ENCODE measurements around the gene CCDC183. TPM values are rescaled to one million over a fixed set of nuclear protein-coding genes. Genes with fewer than 3 reads are reported as not detected.
"Not testable (repeated sequence)": the region's sequence is repeated elsewhere in the genome, so short reads cannot be mapped to it uniquely, and the experiment has no call there.

CCDC183 gene
- total RNA-seq, 4 donors from 2014 or later = 2.0 TPM; not detected in 2

- DNase-seq = no peak
Measured at GRCh38 chr9:136777359-136777758, 18.8 kb upstream of the CCDC183 start.

GRCh38 chr9:136779808-136780207 is 16.3 kb upstream of the CCDC183 start:
- Histone ChIP-seq H3K9me3 (no peaks in the 10 kb centered on the region), H3K27ac (no peak overlapping the region), H3K4me3 (no peak overlapping the region), H3K4me1 (no peaks in the 10 kb centered on the region), H3K36me3 (no peaks in the 10 kb centered on the region), H3K27me3 (no peaks in the 10 kb centered on the region)
- no peak for TF ChIP-seq POLR2A (IDR thresholded peaks at IDR 0.05)
- DNase-seq = no peak
- intact Hi-C loops (cut with DNase I; ENCODE audit: low total_unique reads) = no loop called here

More at GRCh38 chr9:136777359-136777758, 18.8 kb upstream of the CCDC183 start:
- intact Hi-C loops (cut with DNase I; ENCODE audit: low total_unique reads) = no loop called here
- TF ChIP-seq POLR2A (IDR thresholded peaks at IDR 0.05) (no peak), CTCF (IDR thresholded peaks at IDR 0.05) (no peak)
- Histone ChIP-seq H3K27me3 (no peaks in the 10 kb centered on the region), H3K36me3 (no peaks in the 10 kb centered on the region), H3K27ac (no peak overlapping the region), H3K4me1 (no peaks in the 10 kb centered on the region), H3K9me3 (no peaks in the 10 kb centered on the region), H3K4me3 (no peak overlapping the region)

GRCh38 chr9:136782452-136782851 is 13.7 kb upstream of the CCDC183 start:
- no peak for DNase-seq
- no peak overlapping the region for H3K4me3 ChIP-seq
- TF ChIP-seq CTCF (IDR thresholded peaks at IDR 0.05) = no peak
- no peak for TF ChIP-seq POLR2A (IDR thresholded peaks at IDR 0.05)
- no peak overlapping the region for H3K27ac ChIP-seq
- no peaks in the 10 kb centered on the region for H3K27me3 ChIP-seq
- no peaks in the 10 kb centered on the region for H3K4me1 ChIP-seq
- no peaks in the 10 kb centered on the region for H3K9me3 ChIP-seq
- intact Hi-C loops (cut with DNase I; ENCODE audit: low total_unique reads) = no loop called here
- no peaks in the 10 kb centered on the region for H3K36me3 ChIP-seq

GRCh38 chr9:136784249-136784996 is 11.7 kb upstream of the CCDC183 start:
- intact Hi-C loops (cut with DNase I; ENCODE audit: low total_unique reads) = no loop called here
- Histone ChIP-seq H3K9me3 (no peaks in the 10 kb centered on the region), H3K27ac (no peak overlapping the region), H3K36me3 (no peaks in the 10 kb centered on the region), H3K27me3 (no peaks in the 10 kb centered on the region), H3K4me3 (no peak overlapping the region), H3K4me1 (no peaks in the 10 kb centered on the region)
- no peak for DNase-seq
- peak; percentile 24 to 41 (median 32) for TF ChIP-seq CTCF (IDR thresholded peaks at IDR 0.05)
- no peak for TF ChIP-seq POLR2A (IDR thresholded peaks at IDR 0.05)

- no peaks in the 10 kb centered on the region for H3K27me3 ChIP-seq
- intact Hi-C loops (cut with DNase I; ENCODE audit: low total_unique reads) = loop anchor here (5.0 kb wide), 1 partner anchor 247 kb away; the partner anchor contains the start of gene FUT7
- H3K9me3 ChIP-seq = no peaks in the 10 kb centered on the region
- no peak for DNase-seq
- no peak for TF ChIP-seq CTCF (IDR thresholded peaks at IDR 0.05)
- TF ChIP-seq POLR2A (IDR thresholded peaks at IDR 0.05) = no peak
- H3K4me3 ChIP-seq = no peak overlapping the region
- H3K27ac ChIP-seq = no peak overlapping the region
- no peaks in the 10 kb centered on the region for H3K36me3 ChIP-seq
- H3K4me1 ChIP-seq = no peaks in the 10 kb centered on the region
Measured at GRCh38 chr9:136784997-136785361, 11.2 kb upstream of the CCDC183 start.

GRCh38 chr9:136785565-136786355 is 10.4 kb upstream of the CCDC183 start:
- H3K4me3 ChIP-seq, H3K27ac ChIP-seq, H3K9me3 ChIP-seq, DNase-seq, H3K36me3 ChIP-seq, H3K4me1 ChIP-seq, H3K27me3 ChIP-seq: not testable (repeated sequence)
- intact Hi-C loops (cut with DNase I; ENCODE audit: low total_unique reads) = loop anchor here (5.0 kb wide), 1 partner anchor 247 kb away; the partner anchor contains the start of gene FUT7

All from uterus (tissue), 4 donors.